MCF 10A (cell line): ENCODE results near the gene DTX1. TPM values are rescaled to one million over a fixed set of nuclear protein-coding genes. Genes with fewer than 3 reads are reported as not detected.

Source experiments
- BruUV-seq: library from RNA; stranded (reverse); fragments of 400-500 nt; replicated peaks from 2 replicates; lab custom pipeline; 2021; lab: Mats Ljungman, UMichigan
- CTCF ChIA-PET: fragments of 300-600 bp; sonication (Branson Sonifier 250); formaldehyde crosslinking; extraction: SDS; loops from one replicate; lab custom pipeline; 2021; ENCODE audit warnings: antibody characterized with exemption, inconsistent platforms; lab: Yijun Ruan, JAX
- POLR2A ChIA-PET: fragments of 300-600, 350-650 bp; sonication (Branson Sonifier 250); formaldehyde crosslinking; extraction: SDS; loops from one replicate; lab custom pipeline; 2020; ENCODE audit warnings: antibody characterized with exemption, inconsistent platforms; lab: Yijun Ruan, JAX
- DNase-seq: peaks from one replicate; pipeline ENCODE4 v3.0.0-alpha.2; 2018; ENCODE audit not compliant: unreplicated experiment
- H3K27ac Mint-ChIP-seq: one replicate; pipeline ENCODE4 v1.8.0; 2022; ENCODE audit warnings: mild to moderate bottlenecking, low read depth, mixed read lengths; ENCODE audit not compliant: unreplicated experiment
- H3K27me3 Mint-ChIP-seq: one replicate; pipeline ENCODE4 v1.8.0; 2022; ENCODE audit warnings: mixed read lengths; ENCODE audit not compliant: insufficient read depth, unreplicated experiment
- H3K36me3 Mint-ChIP-seq: one replicate; pipeline ENCODE4 v1.8.0; 2022; ENCODE audit warnings: mild to moderate bottlenecking, moderate library complexity, mixed read lengths; ENCODE audit not compliant: insufficient read depth, unreplicated experiment
- H3K4me1 Mint-ChIP-seq: one replicate; pipeline ENCODE4 v1.8.0; 2022; ENCODE audit warnings: mixed read lengths; ENCODE audit not compliant: insufficient read depth, unreplicated experiment
- H3K4me3 Mint-ChIP-seq: one replicate; pipeline ENCODE4 v1.8.0; 2022; ENCODE audit warnings: mild to moderate bottlenecking, moderate library complexity, mixed read lengths; ENCODE audit not compliant: unreplicated experiment
- H3K9me3 Mint-ChIP-seq: one replicate; pipeline ENCODE4 v1.8.0; 2022; ENCODE audit warnings: mixed read lengths; ENCODE audit not compliant: unreplicated experiment
- CTCF ChIP-seq: fragments of 200-600 bp; IDR thresholded peaks from one replicate; pipeline ENCODE4 v1.8.0; 2022; ENCODE audit warnings: antibody characterized with exemption, mild to moderate bottlenecking; ENCODE audit not compliant: unreplicated experiment
- intact Hi-C: fragments of 100-400 bp; cut with micrococcal nuclease; formaldehyde crosslinking; loops from 2 replicates; pipeline ENCODE4 v1.14.1; 2022
- total RNA-seq: library from RNA; stranded (reverse); gene quantifications from 2 replicates; pipeline ENCODE4 v1.2.3, GENCODE V29; 2022

Gene DTX1
- total RNA-seq, 1 experiment from 2014 or later, result not detected

GRCh38 chr12:113097716-113098440, 41.3 kb downstream of the DTX1 start:
- H3K4me1 Mint-ChIP-seq, result no peaks in the 10 kb centered on the region
- BruUV-seq, result no TSS peak
- H3K27ac Mint-ChIP-seq, result no peak overlapping the region
- no peaks in the 10 kb centered on the region for H3K36me3 Mint-ChIP-seq
- intact Hi-C loops, result loop anchor here (1.0 kb wide), 3 partner anchors 50 to 105 kb away; no protein-coding TSS in a partner anchor
- peak overlapping the region; percentile 10 for H3K4me3 Mint-ChIP-seq
- TF ChIP-seq CTCF, result no peak
- ChIA-PET POLR2A (interaction anchor here (0.6 kb wide), 2 partner anchors 9 to 103 kb away, joined by 3 read pairs; no protein-coding TSS in a partner anchor), CTCF (interaction anchor here (0.6 to 3.1 kb wide), 13 partner anchors 9 to 105 kb away, joined by 3 to 18 read pairs (median 4); no protein-coding TSS in a partner anchor)
- no peaks in the 10 kb centered on the region for H3K27me3 Mint-ChIP-seq
- peak; percentile 83 for DNase-seq
- no peaks in the 10 kb centered on the region for H3K9me3 Mint-ChIP-seq

DNA sequence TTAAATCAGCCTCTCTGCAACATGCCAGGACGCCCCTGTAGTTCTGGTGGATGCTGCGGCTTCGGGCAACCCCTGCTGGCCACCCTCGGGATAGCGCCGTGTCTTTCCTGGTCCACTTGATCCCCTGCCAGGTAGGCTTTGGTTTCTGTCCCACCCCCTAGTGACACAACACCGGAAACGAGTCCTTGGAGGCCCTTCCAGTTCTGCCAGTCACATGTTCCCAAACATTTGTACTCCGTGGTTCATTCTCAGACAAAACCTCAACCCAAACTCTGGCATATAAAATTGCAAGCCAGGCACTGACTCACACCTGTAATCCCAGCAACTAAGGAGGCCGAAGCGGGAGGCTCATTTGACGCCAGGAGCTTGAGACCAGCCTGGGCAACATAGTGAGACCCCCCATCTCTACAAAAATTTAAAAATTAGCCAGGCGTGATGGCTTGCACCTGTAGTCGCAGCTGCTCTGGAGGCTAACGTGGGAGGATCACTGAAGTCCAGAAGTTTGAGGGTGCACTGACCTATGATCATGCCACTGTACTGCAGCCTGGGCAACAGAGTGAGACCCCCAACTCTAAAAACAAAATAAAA, 42.0 kb downstream of the DTX1 start:
- H3K9me3 Mint-ChIP-seq, result no peaks in the 10 kb centered on the region
- intact Hi-C loops, result loop anchor here (1.0 kb wide), 3 partner anchors 50 to 105 kb away; no protein-coding TSS in a partner anchor
- no peaks in the 10 kb centered on the region for H3K36me3 Mint-ChIP-seq
- H3K27ac Mint-ChIP-seq, result no peak overlapping the region
- no TSS peak for BruUV-seq
- POLR2A ChIA-PET, result interaction anchor here (0.6 to 1.1 kb wide), 4 partner anchors 9 to 260 kb away, joined by 3 to 4 read pairs (median 3); partner anchors contain the start of gene PLBD2
- peak; percentile 97 for DNase-seq
- peak overlapping the region; percentile 10 for H3K4me3 Mint-ChIP-seq
- H3K4me1 Mint-ChIP-seq, result no peaks in the 10 kb centered on the region
- CTCF ChIA-PET, result interaction anchor here (0.6 to 3.1 kb wide), 19 partner anchors 8 to 815 kb away, joined by 3 to 18 read pairs (median 3); no protein-coding TSS in a partner anchor
- H3K27me3 Mint-ChIP-seq, result no peaks in the 10 kb centered on the region
- peak; percentile 90 for TF ChIP-seq CTCF

DNA sequence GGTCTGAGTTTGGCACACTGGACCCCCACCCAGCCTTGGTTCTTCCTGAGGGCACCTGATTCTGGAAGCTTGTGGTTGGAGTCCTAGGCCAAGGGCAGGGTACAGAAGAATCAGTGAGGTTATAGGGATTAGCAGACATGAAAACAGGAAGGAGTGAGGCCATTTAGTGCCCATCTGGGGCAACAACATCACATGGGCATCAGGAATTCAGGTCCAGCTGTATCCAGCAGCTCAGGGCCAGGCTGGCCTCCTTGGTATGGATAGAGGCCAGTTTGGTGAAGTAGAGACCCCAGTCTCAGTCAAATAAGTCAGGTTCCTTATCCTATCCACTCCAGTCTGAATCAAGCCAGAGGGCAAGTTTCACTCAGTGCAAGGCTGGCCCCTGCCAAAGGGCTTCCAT, 42.8 kb downstream of the DTX1 start:
- no TSS peak for BruUV-seq
- ChIA-PET POLR2A (interaction anchor here (0.9 to 1.1 kb wide), 2 partner anchors 8 to 14 kb away, joined by 3 to 4 read pairs; no protein-coding TSS in a partner anchor), CTCF (interaction anchor here (0.8 to 3.1 kb wide), 9 partner anchors 12 to 814 kb away, joined by 3 to 18 read pairs (median 4); no protein-coding TSS in a partner anchor)
- no peaks in the 10 kb centered on the region for H3K27me3 Mint-ChIP-seq
- H3K9me3 Mint-ChIP-seq, result no peaks in the 10 kb centered on the region
- H3K4me3 Mint-ChIP-seq, result no peak overlapping the region
- TF ChIP-seq CTCF, result no peak
- no peak for DNase-seq
- H3K36me3 Mint-ChIP-seq, result no peaks in the 10 kb centered on the region
- intact Hi-C loops, result no loop called here
- H3K27ac Mint-ChIP-seq, result no peak overlapping the region
- no peaks in the 10 kb centered on the region for H3K4me1 Mint-ChIP-seq

DNA sequence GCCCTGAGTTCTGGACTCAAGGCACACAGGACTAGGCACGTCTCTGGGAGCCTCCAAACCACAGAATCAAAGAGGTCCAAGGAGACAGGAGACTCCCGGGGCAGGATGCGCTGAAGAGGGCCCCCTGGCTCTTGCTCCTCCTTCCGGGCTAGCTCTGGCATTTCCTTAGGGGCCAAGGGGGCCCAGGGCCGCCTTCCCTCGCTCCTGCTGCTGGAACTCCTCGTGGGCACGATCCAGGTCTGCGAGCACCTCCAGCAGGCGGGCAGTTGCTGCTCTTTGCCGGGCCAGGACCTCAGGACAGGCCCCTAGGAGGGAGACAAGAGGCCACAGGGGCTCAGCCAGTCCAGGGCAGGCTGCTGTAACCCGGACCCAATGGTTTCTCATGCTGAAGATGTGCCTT, 43.2 kb downstream of the DTX1 start:
- no peaks in the 10 kb centered on the region for H3K27me3 Mint-ChIP-seq
- no peaks in the 10 kb centered on the region for H3K4me1 Mint-ChIP-seq
- BruUV-seq, result no TSS peak
- no peaks in the 10 kb centered on the region for H3K9me3 Mint-ChIP-seq
- CTCF ChIA-PET, result interaction anchor here (0.6 to 3.1 kb wide), 5 partner anchors 50 to 326 kb away, joined by 3 to 18 read pairs (median 6); no protein-coding TSS in a partner anchor
- no peak overlapping the region for H3K4me3 Mint-ChIP-seq
- POLR2A ChIA-PET, result no interaction called here
- intact Hi-C loops, result no loop called here
- no peak for DNase-seq
- no peak overlapping the region for H3K27ac Mint-ChIP-seq
- TF ChIP-seq CTCF, result no peak
- no peaks in the 10 kb centered on the region for H3K36me3 Mint-ChIP-seq
